Stimulated activated CD4-positive, alpha-beta T cell treated with anti-CD3 and anti-CD28 coated beads, Interleukin-1b, Interleukin-23, amount 100 ng/mL, for 48 hours (primary cell): ENCODE results near the gene ZNF415.
"Not testable (repeated sequence)": the region's sequence is repeated elsewhere in the genome, so short reads cannot be mapped to it uniquely, and the experiment has no call there.

Experiments
- DNase-seq: peaks from one replicate; pipeline ENCODE4 v3.0.0-alpha.2; 2020

Gene ZNF415

DNA sequence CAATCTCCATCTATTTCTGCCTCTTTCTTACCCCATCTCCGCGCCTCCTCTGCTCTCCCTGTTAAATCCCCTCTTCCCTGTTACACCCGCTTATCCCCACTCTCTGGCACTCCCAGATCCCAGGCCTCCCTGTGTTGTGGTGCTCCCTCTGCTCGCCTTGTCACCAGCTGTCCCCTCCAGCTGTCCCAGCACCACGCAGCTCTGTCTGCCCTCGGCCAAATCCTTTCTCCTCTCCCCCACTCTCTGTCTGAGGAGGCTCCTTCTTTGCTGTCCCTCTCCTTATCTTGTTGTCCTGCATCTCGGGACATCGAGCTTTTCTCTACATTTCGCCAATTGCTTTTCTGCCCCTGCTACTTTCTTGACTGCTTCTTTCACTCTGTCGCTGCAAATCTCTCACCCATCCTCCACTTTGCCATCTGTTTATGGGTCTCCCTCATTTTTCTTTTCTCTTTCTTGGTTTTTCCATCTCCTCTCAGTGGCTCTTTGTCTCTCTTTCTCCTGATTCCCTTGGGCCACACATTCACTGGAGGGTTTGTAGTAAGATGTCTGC lies 30.4 kb downstream of the ZNF415 start:
- no peak for DNase-seq

DNA sequence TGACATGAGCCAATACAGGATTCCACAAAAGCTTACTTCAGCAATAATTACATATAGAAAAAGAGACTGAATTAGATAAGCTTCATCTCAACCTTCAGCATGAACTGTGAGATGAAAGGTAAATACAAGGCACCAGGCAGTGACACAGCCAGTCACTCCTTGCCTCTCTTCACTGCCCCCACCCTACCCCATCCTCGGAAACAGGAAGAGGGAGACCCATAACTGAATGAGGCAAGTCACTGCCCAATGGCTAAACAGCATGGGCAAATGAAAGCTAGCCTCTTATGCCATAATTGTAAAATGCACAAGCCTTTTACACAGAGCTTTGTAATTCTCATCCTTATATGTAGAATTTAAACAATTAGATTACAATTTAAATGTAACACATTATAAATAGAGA lies 31.2 kb downstream of the ZNF415 start:
- no peak for DNase-seq

DNA sequence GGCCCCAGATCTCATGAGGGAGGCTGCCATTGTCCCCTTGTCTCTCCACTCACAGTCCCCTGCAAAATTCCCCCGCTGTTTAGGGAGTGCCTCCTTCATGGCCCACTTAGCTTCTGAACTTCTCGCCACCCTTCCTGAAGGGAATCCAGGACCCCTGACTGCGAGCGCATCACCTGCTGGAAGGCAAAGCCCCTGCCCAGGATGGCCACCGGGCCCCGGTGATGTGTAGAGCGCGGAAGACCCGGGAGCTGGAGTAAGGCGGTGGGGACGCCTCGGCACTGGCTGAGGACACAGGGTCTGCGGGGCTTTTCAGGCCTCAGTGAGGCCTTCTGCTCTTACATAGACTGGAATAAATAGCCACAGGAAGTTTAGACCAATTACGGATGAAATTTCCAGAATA lies 34.1 kb downstream of the ZNF415 start:
- not testable (repeated sequence) for DNase-seq

DNA sequence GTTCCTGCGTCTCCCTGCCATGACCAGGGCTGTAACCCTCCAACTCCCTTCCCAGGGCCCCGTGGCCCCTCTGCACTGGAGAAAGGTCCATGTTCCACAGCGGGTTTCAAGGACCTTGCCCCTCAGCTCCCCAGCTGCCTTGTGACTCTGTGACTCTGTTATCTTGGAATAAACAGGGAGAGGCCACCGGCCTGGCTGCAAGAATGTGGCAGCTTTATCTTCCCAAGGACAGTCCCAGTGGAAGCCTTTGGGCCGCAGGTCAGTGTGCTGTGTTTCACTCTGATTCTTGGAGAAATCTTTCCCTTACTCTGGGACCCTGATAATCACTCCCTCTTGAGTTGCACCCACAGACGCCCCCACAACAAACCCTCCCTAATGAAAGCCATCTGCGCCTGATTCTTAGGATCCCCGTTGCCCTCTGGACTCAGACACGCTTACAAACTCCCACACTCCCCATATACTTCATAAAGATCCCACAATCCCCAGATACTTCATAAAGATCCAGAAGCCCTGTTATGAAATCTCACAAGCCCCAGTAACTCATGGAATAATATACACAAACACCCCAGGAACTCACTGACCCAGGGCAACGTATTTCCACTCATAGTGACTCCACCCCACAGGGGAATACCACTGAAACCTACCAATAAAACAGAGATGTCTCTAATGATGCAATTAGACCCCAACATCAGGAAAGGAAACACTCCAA lies 35.6 kb downstream of the ZNF415 start:
- DNase-seq: not testable (repeated sequence)

DNA sequence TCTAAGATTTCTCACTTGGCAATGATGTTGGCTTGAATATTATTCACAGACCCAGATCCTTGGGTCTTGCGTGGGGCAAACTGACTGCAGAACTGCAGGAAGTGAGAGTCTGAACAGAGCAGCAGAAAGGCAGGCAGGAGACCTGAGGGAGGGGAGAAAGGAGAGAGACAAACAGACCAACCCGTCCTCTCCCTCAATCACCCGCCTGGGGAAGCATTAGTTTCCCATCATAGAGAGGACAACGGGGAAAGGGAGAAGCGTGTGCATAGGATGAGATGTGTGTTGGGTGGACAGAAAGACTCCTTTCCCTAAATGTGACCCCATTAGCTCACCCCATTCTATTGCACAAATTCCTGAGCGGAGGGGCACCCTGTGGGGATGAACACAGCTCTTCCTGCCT lies 36.1 kb downstream of the ZNF415 start:
- DNase-seq: not testable (repeated sequence)

DNA sequence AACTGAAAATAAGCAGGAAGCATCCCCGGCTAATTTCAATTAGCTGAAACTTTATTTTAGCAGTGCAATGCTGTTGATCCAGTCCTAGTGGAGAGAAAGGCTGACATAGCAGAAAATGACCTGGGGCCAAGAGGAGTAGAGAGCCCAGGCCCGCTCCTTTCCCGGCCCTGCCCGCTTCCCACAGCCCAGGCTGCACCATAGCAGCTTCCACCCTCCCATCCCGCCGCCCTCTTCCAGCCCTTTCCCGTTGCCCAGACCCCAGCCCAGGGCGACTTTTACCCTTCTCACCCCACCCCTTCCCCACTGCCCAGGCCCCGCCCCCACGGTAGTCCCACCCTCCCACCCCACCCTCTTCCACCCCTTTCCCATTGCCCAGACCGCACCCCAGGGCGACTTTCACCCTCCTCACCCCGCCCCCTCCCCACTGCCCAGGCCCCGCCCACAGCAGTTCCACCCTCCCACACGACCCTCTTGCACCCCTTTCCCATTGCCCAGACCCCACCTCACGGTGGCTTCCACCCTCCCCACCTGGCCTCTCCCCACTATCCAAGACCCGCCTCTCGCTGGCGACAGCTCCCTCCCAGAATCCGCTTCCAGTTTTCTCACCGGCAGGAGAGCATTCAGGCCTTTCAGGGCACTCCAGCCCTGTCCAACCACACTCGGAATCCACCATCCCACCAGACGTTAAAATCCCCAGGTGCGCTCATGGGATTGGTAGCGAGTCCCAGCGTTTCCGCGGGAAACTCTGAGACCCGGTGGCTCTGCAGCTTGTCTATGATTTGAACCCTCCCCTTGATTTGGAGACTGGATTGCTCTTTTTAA lies 37.7 kb downstream of the ZNF415 start:
- DNase-seq: no peak

DNA sequence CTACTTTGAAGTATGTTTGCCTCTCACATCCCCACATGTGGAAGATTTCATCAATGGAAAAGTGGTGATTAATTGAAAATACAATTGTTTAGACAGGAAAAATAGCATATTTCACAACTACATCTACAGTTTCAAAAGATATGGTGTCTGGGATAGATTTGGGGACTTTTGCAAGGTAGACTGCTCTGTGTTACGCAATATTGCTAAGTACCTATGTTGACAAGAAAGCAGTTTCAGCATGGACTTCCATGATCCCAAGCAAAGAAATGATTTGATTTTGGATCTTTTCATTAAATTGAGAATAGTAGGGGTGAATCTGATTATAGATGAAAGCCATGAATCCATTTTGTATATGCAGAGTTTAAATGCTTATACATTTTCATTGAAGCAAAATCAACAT lies 40.0 kb downstream of the ZNF415 start:
- DNase-seq: no peak

DNA sequence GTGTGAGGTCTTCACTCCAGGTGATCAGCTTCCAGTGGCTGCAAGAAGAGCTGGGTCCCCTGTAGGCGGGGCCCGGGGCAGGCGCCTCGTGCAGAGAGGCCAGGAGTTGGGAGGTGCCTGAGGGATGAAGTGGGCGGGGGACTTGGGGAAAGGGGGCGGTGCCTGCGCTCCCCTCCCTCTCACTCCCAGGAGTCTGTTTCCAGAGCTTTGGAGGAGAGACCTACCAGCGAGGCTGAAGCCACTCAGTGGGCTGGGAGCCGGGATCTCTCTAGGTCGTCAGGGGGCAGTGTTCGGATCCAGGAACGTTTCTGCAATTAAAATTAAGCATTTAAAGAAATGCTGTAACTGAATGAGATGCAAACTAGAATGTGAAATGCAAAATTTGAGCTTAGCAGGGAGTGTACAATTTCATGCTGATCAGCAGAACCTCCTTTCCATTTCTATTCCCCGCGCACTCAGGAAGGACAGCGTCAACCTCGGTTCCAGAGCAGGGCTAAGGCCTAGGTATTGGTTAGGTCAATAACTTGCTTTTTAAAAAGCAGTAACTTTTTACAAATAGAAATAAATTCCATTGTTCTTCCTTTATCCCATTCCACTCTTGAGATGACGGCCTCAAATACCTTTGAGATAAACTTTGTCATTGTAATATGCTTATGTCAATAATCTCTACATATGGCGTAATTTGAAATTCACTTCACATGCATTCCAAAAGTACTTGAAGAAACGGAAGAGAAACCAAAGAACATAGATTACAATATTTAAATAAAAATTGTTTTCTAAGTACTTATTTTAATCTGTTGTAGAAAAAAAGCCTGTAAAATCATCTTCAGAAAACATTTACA lies 41.1 kb downstream of the ZNF415 start:
- DNase-seq: no peak

DNA sequence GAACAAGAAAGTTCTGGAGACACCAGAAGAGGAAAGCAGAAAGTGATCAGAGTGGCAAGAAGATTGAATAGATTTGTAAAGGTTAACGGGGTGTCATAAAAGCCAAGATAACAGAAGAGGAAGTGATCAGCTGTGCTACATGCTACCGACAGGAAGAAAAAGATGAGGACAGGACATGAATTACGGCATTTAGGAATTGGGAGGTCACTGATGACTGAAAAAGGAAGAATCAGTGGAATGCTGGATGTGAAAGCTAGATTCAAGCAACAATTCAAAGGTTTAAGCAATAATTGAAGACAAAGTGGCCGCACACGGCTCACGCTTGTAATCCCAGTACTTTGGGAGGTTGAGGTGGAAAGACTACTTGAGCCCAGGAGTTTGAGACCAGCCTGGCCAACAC lies 44.6 kb downstream of the ZNF415 start:
- no peak for DNase-seq

DNA sequence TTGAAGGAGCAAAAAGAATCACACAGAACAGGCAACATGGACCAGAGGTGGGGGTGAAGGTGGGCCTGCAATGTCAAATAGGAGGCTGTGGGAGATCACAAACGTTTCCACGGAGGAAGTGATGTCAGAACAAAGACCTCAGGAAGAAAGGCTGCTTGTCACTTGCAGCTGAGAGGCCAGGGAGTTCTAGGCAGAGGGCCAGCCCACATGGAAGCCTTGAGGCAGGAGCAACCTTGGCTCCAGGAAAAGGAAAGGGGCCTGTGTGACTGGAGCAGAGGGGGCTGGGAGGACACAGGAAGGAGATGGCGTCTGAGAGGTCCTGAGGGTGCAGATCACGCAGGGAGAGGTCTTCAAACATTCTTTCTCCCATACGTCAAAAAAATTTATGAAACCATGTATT lies 45.8 kb downstream of the ZNF415 start:
- no peak for DNase-seq

DNA sequence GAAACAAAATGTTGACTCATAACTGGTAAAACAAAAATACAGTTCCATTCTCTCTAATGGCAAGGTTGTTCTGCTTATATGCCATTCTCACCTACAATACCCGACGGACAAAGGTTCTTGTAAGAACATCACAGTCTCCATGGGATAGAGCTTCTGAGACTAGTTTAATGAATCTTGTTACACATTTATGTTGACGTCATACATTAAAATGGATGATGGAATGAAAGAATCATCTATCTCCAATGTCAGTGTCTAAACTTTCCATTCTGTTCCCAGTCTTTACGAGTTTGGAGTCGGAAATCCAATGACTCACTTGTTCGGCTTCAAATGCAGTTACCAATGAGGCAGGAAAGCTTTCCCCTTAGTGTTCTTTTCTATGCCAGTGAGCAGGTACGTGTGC lies 47.2 kb downstream of the ZNF415 start:
- no peak for DNase-seq

DNA sequence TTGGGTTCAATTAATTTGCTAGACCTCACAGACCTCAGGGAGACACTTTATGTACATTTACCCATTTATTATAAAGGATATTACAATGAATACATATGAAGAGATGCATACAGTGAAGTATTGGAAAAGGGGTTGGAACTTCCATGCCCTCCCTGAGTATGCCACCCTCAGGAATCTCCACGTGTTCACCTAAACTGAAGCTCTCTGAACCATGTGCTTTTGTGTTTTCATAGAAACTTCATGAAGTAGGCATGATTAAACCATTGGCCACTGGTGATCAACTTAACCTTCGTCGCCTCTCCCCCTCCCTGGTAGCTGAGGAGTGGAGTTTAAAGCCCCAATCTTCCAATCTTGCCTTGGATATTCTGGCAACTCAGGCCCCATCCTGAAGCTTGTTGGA lies 49.8 kb downstream of the ZNF415 start:
- no peak for DNase-seq

DNA sequence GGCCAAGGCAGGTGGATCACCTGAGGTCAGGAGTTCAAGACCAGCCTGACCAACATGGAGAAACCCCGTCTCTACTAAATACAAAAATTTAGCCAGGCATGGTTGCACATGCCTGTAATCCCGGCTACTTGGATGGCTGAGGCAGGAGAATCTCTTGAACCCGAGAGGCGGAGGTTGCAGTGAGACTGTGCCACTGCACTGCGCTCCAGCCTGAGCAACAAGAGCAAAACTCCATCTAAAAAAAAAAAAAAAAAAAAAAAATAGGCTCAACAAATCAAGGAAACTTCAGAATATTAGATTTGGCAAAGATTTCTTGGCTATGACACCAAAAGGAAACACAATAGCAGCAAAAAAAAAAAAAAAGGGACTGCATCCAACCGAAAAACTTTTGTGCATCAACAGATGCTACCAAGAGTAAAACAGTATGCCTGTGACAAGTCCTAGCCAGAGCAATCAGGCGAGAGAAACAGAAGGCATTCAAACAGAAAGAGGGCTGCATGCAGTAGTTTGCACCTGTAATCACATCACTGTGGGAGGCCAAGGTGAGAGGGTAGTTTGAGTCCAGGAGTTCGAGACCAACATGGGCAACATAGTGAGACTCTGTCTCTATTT lies 53.3 kb downstream of the ZNF415 start:
- no peak for DNase-seq

DNA sequence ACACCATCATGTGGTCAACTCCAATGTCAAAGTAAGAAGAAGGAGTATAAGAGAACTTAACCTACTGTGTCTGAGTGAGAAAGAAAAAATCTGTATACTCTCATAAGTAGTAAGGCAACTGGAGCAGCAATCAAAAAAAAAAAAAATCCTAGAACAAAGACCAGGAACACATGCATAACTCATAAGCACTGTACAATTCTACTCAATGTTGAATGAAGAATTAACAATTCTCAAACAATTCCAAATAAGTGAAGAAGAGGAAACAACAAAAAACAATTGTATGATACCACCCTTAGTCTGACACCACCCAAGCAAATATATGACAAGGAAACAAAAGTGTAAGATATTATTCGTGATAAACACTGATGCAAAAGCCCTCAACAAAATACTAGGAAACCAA lies 54.0 kb downstream of the ZNF415 start:
- no peak for DNase-seq

DNA sequence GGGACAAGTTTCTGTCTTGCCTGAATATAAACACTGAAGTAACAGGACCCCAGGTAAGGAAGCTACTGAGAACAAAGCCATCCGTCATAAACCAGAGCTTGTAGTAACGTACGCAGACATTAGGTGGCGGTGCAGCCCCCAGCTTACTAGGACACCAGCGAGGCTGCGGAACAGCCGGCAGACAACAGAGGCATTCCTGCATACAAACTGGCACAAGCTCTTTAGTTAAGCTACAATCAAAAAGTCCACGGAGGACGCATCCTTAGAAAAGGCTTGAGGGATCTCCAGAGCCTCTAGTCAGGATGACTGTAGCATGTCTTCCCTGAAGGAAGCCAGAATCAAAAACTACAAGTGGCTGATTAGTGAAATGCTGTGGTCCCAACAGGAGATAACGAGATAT lies 55.7 kb downstream of the ZNF415 start:
- no peak for DNase-seq

DNA sequence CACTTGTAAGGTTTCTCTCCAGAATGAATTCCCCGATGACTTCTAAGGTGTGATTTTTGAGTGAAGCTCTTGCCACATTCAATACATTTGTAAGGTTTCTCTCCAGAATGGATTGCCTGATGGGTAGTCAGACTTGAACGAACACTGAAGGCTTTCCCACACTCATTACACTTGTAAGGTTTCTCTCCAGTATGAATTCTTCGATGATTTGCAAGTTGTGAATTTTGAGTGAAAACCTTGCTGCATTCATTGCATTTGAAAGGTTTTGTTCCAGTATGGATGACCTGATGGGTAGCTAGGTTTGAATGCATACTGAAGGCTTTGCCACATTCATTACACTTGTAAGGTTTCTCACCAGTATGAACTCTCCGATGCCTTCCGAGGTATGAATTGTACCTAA lies 63.9 kb downstream of the ZNF415 start:
- DNase-seq: no peak

DNA sequence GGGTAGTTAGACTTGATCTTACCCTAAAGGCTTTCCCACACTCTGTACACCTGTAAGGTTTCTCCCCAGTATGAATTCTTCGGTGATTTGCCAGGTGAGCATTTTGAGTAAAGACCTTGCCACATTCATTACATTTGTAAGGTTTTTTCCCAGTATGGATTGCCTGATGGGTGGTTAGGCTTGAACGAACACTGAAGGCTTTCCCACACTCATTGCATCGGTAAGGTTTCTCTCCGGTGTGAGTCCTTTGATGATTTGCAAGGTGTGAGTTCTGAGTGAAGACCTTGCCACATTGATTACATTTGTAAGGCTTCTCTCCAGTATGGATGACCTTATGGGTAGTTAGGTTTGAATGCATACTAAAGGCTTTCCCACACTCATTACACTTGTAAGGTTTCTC lies 64.5 kb downstream of the ZNF415 start:
- no peak for DNase-seq

DNA sequence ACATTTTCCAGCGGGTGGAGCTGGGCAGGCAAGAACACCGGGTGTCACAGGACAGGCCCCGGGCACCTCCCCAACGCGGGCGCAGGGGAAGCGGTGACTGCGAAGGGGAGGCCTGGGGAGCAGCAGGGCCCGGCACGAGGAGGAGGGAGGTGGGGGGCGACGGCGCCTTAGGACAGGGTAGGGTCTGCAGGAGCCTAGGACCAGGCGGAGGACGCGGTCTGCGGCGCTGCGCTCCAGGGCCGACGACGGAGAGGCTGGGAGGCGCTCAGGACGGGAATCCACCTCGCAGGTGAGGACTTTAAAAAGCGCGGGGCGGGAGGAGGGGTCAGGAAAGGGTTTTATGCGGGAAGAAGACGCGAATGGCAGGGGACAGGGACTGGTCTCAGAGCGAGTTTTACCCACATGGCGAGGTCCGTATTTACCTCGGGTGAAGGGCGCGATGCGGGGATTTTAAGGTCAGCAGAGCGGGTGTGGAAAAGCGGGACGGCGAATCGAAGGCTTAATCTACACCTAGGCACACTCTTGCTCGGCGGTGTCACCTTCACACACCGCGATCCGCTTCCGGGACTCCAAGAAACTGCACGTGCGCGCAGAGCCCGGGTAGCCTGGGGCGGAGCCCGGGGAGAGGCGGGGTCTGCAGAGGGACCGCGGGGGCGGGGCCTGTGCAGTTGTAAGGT lies 74.7 kb downstream of the ZNF415 start:
- peak; percentile 28 for DNase-seq
